HEK293T (cell line): Measurements from ENCODE around the gene CNTN5.

ENCODE experiments used
- L3MBTL2 ChIP-seq: fragments of 450-650 bp; conservative IDR thresholded peaks from 2 replicates; pipeline ENCODE4 v1.6.1; 2016; ENCODE audit warnings: mild to moderate bottlenecking
- SP1 ChIP-seq: fragments of 450-650 bp; IDR thresholded peaks from 2 replicates; pipeline ENCODE4 v1.6.1; 2017

DNA sequence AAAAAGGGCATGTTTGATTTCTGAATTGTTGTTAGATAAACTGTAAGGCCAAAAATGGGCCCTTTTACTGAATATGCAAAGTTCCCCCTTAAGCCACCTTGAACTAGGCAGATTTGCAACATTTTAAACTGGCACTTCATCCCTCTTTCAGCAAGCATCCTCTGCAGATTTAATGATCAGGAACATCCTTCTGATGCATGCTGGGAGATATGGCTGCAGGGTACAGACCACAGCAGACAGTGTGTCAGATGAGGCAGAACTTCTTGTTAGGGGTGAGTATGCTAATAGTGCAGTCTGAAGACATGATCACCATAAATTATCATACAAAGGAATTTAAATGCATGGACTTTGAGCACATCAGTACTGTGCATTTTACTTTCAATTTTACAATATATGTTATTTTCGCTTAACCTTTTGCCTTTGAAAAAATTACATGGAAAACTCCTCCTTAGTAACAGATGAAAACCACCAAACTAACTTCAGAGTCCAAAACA is 1203.8 kb downstream of the CNTN5 start:
- TF ChIP-seq L3MBTL2 (no peak), SP1 (no peak)
